SK-N-MC (cell line): Measurements from ENCODE around the gene USB1.

Source experiments
- EZH2 ChIP-seq: fragments of 200-600 bp; sonication (generic); IDR thresholded peaks from one replicate; pipeline ENCODE4 v1.6.1; 2017; ENCODE audit warnings: antibody characterized with exemption
- FOXP2 ChIP-seq: optimal IDR thresholded peaks from 2 replicates; pipeline ENCODE3; 2011; ENCODE audit warnings: mild to moderate bottlenecking, moderate library complexity; ENCODE audit not compliant: insufficient read depth; ENCODE audit errors: extremely low read length, control extremely low read depth
- POLR2AphosphoS5 ChIP-seq: IDR thresholded peaks from 2 replicates; pipeline ENCODE4 v1.6.1; 2012; ENCODE audit warnings: mild to moderate bottlenecking, low read depth, low read length, borderline replicate concordance

GRCh38 chr16:57985204-57986181 lies 15.7 kb upstream of the USB1 start:
- TF ChIP-seq EZH2 (no peak), POLR2AphosphoS5 (no peak), FOXP2 (no peak)
